K562 (cell line): ENCODE measurements around the gene ERICH2. TPM values are rescaled to one million over a fixed set of nuclear protein-coding genes. Genes with fewer than 3 reads are reported as not detected.
A peak's percentile ranks its signal among the peaks of the same experiment; 100 is the strongest.

Experiments used
- ARID3B ChIP-seq: fragments of 250-450 bp; sonication (Bioruptor Pico); IDR thresholded peaks from 2 replicates; pipeline ENCODE4 v1.4.0; 2020; ENCODE audit warnings: borderline replicate concordance
- ARID4B ChIP-seq: sonication (generic); formaldehyde crosslinking; IDR thresholded peaks from 2 replicates; pipeline ENCODE4 v1.8.0; 2022; ENCODE audit warnings: mild to moderate bottlenecking, missing genetic modification reagents
- CBX3 ChIP-seq, 2 experiments: IDR thresholded peaks; 1 replicate in 1 of 2; 2 replicates in 1 of 2; pipeline ENCODE4 v1.6.1; 2012; ENCODE audit warnings: inconsistent platforms in 2 of 2, low read length in 2 of 2, borderline replicate concordance in 1 of 2, control low read depth in 1 of 2
- CXXC5 ChIP-seq: fragments of 250-450 bp; sonication (Bioruptor Pico); IDR thresholded peaks from 2 replicates; pipeline ENCODE4 v1.8.0; 2022; ENCODE audit warnings: inconsistent platforms, mild to moderate bottlenecking, moderate library complexity
- FOXK1 ChIP-seq: sonication (generic); formaldehyde crosslinking; IDR thresholded peaks from 2 replicates; pipeline ENCODE4 v1.8.0; 2022; ENCODE audit warnings: missing genetic modification reagents, mild to moderate bottlenecking, borderline replicate concordance
- MAX ChIP-seq: sonication (generic); formaldehyde crosslinking; IDR thresholded peaks from 2 replicates; pipeline ENCODE4 v1.9.0; 2022; ENCODE audit warnings: mild to moderate bottlenecking, missing genetic modification reagents
- MYC ChIP-seq, 2 experiments: fragments of 250-450 bp in 1 of 2; sonication (Bioruptor Pico) in 1 of 2; IDR thresholded peaks; 2 replicates each; pipeline versions ENCODE4 v1.5.1 to v1.6.1; 2012 to 2021; ENCODE audit warnings: low read depth in 2 of 2, borderline replicate concordance in 1 of 2, improper control_type of control experiment in 1 of 2, low read length in 1 of 2, mild to moderate bottlenecking in 1 of 2, moderate library complexity in 1 of 2
- RBFOX2 ChIP-seq: fragments of 200-400 bp; formaldehyde crosslinking; IDR thresholded peaks from 2 replicates; pipeline ENCODE4 v1.6.1; 2017; ENCODE audit warnings: low read depth, mild to moderate bottlenecking, low read length, moderate library complexity
- ZNF282 ChIP-seq: sonication (generic); formaldehyde crosslinking; IDR thresholded peaks from 2 replicates; pipeline ENCODE4 v1.8.1; 2023; ENCODE audit warnings: missing genetic modification reagents
- ZNF639 ChIP-seq, 2 experiments: fragments of 200-800 bp in 1 of 2; sonication (Bioruptor generic) in 1 of 2; sonication (generic) in 1 of 2; formaldehyde crosslinking in 1 of 2; IDR thresholded peaks in 1 of 2; conservative IDR thresholded peaks in 1 of 2; 2 replicates each; pipeline versions ENCODE4 v1.5.0 to v1.6.1; 2016 to 2020; ENCODE audit warnings: missing compliant biosample characterization in 1 of 2, missing genetic modification characterization in 1 of 2, missing genetic modification reagents in 1 of 2
- ZNF740 ChIP-seq, 3 experiments: fragments of 200-800 bp in 1 of 3; sonication (Bioruptor generic) in 1 of 3; sonication (generic) in 1 of 3; formaldehyde crosslinking in 1 of 3; IDR thresholded peaks; 2 replicates each; pipeline versions ENCODE4 v1.6.1 to v1.8.0; 2016 to 2022; ENCODE audit warnings: mild to moderate bottlenecking in 2 of 3, missing compliant biosample characterization in 2 of 3, missing genetic modification characterization in 2 of 3, missing genetic modification reagents in 1 of 3
- ZNF766 ChIP-seq: fragments of 200-800 bp; sonication (Bioruptor generic); conservative IDR thresholded peaks from 2 replicates; pipeline ENCODE4 v1.6.1; 2016; ENCODE audit warnings: missing genetic modification characterization, missing compliant biosample characterization
- polyA plus RNA-seq, 8 experiments: library from polyadenylated mRNA; depleted of rRNA in 4 of 8; stranded (reverse) in 5 of 8; unstranded in 3 of 8; fragments of >200 nt; fragmentation: Nextera tagmentation in 2 of 8; fragmentation: Illumina TruSeq in 1 of 8; extraction: Ambion mirVana in 2 of 8; extraction: Trizol in 1 of 8; gene quantifications; 2 replicates each; pipeline versions ENCODE4 v1.2.1 to v1.2.3, GENCODE V29; 2011 to 2014; ENCODE audit warnings: inconsistent platforms in 1 of 8, missing spikeins in 1 of 8
- total RNA-seq, 7 experiments: library from RNA; depleted of rRNA in 6 of 7; stranded (reverse); fragments of >200 nt in 6 of 7; fragmentation: Illumina TruSeq in 2 of 7; extraction: Trizol in 2 of 7; gene quantifications; 2 replicates each; pipeline versions ENCODE4 v1.2.1 to v1.2.3, GENCODE V29; 2011 to 2021; ENCODE audit warnings: low replicate concordance in 1 of 7

ERICH2 gene
- total and polyA plus RNA-seq, 9 of the 15 experiments (the other 6 are each of a cell fraction or from before 2014, with no cell fraction given), result 0.85 to 2.4 (median 1.6) TPM

- TF ChIP-seq RBFOX2, result peak; percentile 56; the same call in 1 of the 2 replicates
- TF ChIP-seq CBX3 (IDR thresholded peaks at IDR 0.05; ENCODE audit: borderline replicate concordance in 1 of 2, low read length in 2 of 2), result 0 out of 3 replicates have a peak, but pooled peaks of 1 of the 2 experiments have one; percentile 16
- TF ChIP-seq ARID3B (CRISPR knock-in tag), result no peak
- no peak for TF ChIP-seq MYC (IDR thresholded peaks at IDR 0.05; ENCODE audit: low read depth, low read length)
- 0 out of 2 replicates have a peak, but pooled peaks have one; percentile 32 for TF ChIP-seq MYC (CRISPR knock-in tag; IDR thresholded peaks at IDR 0.05; ENCODE audit: borderline replicate concordance, low read depth)
- TF ChIP-seq MAX (CRISPR knock-in tag), result no peak
- TF ChIP-seq ZNF766, result 0 out of 2 replicates have a peak, but pooled peaks have one; percentile 36
- TF ChIP-seq FOXK1 (CRISPR knock-in tag), result 0 out of 2 replicates have a peak, but pooled peaks have one; percentile 3
- TF ChIP-seq CXXC5, result peak; percentile 20
- TF ChIP-seq ZNF639 (CRISPR knock-in tag; conservative IDR thresholded peaks at IDR 0.05 in 1 of 2, IDR thresholded peaks at IDR 0.05 in 1 of 2), result peak in 1 of 2 experiments; percentile 46; a peak in 1 of 4 replicates
- peak; percentile 22; the same call in 1 of the 2 replicates for TF ChIP-seq ARID4B (CRISPR knock-in tag)
- 0 out of 2 replicates have a peak, but pooled peaks have one; percentile 4 for TF ChIP-seq ZNF282
- peak; percentile 72; the same call in 1 of the 2 replicates for TF ChIP-seq ZNF740 (CRISPR knock-in tag; IDR thresholded peaks at IDR 0.05)
- TF ChIP-seq ZNF740 (tag; IDR thresholded peaks at IDR 0.05), result peak in 1 of 2 experiments; percentile 81; a peak in 2 of 4 replicates
Observed at GRCh38 chr2:170817093-170818035, 47.2 kb downstream of the ERICH2 start (continued).
